ENCODE data around the gene NRXN2.

DNA sequence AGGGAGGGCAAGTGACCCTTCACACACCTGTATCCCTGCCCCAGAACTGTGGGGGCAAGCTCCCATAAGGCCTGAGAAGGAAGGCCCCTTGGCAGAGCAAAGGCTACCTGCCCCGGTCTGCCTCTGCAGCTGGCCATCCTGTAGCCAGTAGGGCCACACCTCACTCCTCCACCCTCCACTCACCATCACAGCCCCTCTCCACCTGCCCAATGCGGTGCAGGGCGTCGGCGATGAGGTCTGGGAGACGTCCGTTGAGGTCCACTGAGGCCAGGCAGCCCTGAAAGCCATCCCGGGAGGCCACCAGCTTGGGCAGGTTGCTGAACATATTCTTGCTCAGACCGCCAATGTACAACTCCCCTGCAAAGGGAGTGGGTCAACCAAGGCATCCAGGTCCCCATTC lies 74.4 kb downstream of the NRXN2 start:
- TF ChIP-seq, protein P1, sequence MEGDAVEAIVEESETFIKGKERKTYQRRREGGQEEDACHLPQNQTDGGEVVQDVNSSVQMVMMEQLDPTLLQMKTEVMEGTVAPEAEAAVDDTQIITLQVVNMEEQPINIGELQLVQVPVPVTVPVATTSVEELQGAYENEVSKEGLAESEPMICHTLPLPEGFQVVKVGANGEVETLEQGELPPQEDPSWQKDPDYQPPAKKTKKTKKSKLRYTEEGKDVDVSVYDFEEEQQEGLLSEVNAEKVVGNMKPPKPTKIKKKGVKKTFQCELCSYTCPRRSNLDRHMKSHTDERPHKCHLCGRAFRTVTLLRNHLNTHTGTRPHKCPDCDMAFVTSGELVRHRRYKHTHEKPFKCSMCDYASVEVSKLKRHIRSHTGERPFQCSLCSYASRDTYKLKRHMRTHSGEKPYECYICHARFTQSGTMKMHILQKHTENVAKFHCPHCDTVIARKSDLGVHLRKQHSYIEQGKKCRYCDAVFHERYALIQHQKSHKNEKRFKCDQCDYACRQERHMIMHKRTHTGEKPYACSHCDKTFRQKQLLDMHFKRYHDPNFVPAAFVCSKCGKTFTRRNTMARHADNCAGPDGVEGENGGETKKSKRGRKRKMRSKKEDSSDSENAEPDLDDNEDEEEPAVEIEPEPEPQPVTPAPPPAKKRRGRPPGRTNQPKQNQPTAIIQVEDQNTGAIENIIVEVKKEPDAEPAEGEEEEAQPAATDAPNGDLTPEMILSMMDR (IDR thresholded peaks at IDR 0.05; ENCODE audit: low read depth, low read length, missing input control), result no peak
- TF ChIP-seq YY1 (IDR thresholded peaks at IDR 0.05), result no peak
- no peak for TF ChIP-seq TAF1 (conservative IDR thresholded peaks at IDR 0.05)
- TF ChIP-seq RXRA (IDR thresholded peaks at IDR 0.05), result no peak
- TF ChIP-seq NR2F2 (IDR thresholded peaks at IDR 0.05), result no peak
- no peak for TF ChIP-seq SP1 (IDR thresholded peaks at IDR 0.05)
- TF ChIP-seq JUND (IDR thresholded peaks at IDR 0.05), result no peak
- TF ChIP-seq RAD21 (IDR thresholded peaks at IDR 0.05), result no peak
- TF ChIP-seq REST (IDR thresholded peaks at IDR 0.05), result no peak
- TF ChIP-seq, protein P2, sequence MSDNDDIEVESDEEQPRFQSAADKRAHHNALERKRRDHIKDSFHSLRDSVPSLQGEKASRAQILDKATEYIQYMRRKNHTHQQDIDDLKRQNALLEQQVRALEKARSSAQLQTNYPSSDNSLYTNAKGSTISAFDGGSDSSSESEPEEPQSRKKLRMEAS (IDR thresholded peaks at IDR 0.05), result no peak
- no peak for TF ChIP-seq EGR1 (IDR thresholded peaks at IDR 0.05; ENCODE audit: low read depth in 2 of 2)
- TF ChIP-seq, protein P3, sequence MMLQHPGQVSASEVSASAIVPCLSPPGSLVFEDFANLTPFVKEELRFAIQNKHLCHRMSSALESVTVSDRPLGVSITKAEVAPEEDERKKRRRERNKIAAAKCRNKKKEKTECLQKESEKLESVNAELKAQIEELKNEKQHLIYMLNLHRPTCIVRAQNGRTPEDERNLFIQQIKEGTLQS (IDR thresholded peaks at IDR 0.05), result no peak
- no peak for TF ChIP-seq HNF4G (IDR thresholded peaks at IDR 0.05)

All from liver (tissue), 3 donors.